Measurements from ENCODE around the gene SHROOM1.
A peak's percentile ranks its signal among the peaks of the same experiment; 100 is the strongest.

SHROOM1 gene

DNA sequence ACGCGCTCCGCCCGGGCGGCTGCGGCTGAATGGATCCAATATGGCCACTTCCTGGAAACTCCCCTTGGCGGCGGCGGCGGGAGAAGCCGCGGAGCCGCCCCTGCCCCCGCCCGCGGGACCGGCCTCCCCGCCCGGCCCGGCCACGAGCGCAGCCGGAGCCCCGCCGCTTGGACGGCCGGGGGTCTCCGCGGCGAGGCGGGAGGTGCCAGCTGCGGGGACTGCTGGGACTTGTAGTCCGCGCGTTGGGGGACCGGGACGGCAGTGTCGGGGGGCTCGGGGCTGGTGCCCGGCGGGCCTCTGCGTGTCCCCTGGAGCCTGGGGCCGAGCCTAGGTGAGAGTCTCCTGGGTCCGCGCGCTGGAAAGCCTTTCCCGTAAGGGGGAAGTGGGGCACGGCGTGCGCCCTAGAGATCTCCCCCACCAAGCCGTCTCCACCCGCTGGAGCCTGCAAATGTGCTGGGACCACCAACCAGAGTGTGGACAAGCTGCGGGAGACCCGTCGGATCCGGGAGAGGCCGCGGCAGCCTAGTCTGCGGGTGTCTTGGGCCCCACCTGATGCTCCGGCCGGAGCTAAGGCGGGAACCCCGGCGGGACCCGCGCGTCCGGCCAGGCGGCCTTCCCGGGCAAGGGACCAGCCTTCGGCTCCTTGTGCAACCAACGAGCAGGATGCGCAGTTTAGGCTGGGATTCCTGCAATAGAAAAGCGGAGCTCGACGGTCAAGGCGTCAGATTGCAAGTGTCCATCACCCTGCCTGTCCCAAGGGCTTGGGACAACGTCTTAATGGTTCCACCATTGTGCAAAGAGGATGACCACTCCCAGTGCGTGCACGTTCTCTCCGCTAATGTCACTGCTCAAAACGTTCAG, 53.0 kb downstream of the SHROOM1 start, which contains the start of gene SEPTIN8:
SEPTIN8 (minus strand) TSS at position 31 of the 861 bp plus-strand sequence. CDS start 102 bp downstream, outside the sequence.
- DNase-seq (ENCODE audit: low spot score) = peak; percentile 83

- no peak for DNase-seq (ENCODE audit: low spot score)
Measured at GRCh38 chr5:132776938-132777208, 53.6 kb downstream of the SHROOM1 start.

GRCh38 chr5:132776131-132776937, 54.1 kb downstream of the SHROOM1 start:
- DNase-seq (ENCODE audit: low spot score) = peak; percentile 62

DNA sequence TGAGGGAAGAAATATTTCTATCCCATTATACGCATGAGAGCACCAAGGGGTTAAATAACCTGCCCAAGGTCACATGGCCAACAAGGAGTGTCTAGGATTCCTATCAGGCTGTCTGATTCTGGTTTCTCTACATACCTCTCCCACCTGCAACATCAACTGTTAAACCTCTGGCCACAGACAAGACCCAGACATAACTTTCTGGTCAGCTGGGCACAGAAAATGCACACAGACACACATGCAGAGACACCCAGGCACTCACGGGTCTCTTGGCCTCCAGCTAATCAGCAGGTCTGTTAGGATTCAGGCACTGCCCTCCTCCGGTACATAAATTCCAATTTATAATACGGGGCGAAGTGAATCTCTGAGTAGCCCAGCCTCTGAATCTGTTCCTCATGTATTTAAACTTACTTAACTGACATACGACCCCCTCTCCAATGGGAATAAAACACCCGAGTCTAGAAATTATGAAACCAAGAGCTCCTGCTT, 54.9 kb downstream of the SHROOM1 start:
- peak; percentile 24 for DNase-seq (ENCODE audit: low spot score)

DNA sequence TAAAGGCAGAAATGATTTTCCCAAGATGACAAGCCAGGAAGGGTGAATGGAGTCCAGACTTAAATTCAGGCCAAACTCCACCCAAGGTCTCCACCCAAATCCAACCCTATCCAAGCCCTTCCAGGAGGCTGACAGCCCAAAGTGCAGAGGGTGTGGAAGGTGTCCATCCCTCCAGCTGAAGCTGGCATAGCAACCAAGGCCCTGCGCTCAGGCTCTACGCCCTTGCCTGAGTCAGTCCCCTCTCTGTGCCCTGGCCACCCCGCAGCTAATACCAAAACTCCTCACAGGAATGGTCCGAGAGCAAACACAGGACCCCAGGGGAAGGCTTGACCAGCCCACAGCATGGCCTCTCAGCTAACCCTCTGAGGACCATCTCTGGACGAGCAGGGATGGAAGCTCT, 55.6 kb downstream of the SHROOM1 start:
- DNase-seq (ENCODE audit: low spot score) = no peak

DNA sequence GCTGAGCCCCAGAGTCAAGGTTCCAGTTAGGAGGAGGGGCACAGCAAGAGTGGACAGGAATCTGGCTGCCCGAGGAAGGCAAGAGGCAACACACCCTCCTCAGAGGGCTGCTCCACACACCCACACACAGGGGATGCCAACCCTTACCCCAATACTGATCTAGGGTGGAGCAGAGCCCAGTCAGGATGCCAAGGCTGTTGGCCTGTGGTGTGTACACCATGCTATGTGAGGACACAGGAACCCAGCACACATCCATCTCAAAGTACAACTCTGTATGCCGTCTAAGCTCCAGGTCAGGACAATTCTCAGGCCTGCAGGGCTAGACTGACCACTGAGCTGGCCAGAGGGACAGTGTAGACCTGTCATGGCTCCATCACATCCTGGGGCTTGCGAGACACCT, 56.0 kb downstream of the SHROOM1 start:
- DNase-seq (ENCODE audit: low spot score) = peak; percentile 24

GRCh38 chr5:132773601-132774355, 56.7 kb downstream of the SHROOM1 start:
- no peak for DNase-seq (ENCODE audit: low spot score)

- no peak for DNase-seq (ENCODE audit: low spot score)
Measured at GRCh38 chr5:132773114-132773513, 57.3 kb downstream of the SHROOM1 start.

GRCh38 chr5:132772291-132773070, 58.0 kb downstream of the SHROOM1 start:
- no peak for DNase-seq (ENCODE audit: low spot score)

Measured in GM03348 (cell line).